Body of pancreas (tissue), 4 donors: ENCODE results near the gene FHOD1.

Experiments
- CTCF ChIP-seq, 7 experiments: fragments of 450-650 bp in 4 of 7; fragments of 200-600 bp in 3 of 7; sonication (generic) in 3 of 7; IDR thresholded peaks; one replicate each; pipeline ENCODE4 v1.5.1; 2016 to 2019; ENCODE audit warnings: antibody characterized with exemption in 7 of 7
- POLR2A ChIP-seq, 3 donors: fragments of 450-650 bp; IDR thresholded peaks; one replicate each; pipeline ENCODE4 v1.6.1; 2016; ENCODE audit warnings: antibody characterized with exemption in 3 of 3, mild to moderate bottlenecking in 2 of 3

GRCh38 chr16:67196881-67197280 is 50.4 kb downstream of the FHOD1 start:
- TF ChIP-seq CTCF (IDR thresholded peaks at IDR 0.05) = no peak
- no peak for TF ChIP-seq POLR2A (IDR thresholded peaks at IDR 0.05)
